A673 (cell line): ENCODE results near the gene FXYD7. TPM values are rescaled to one million over a fixed set of nuclear protein-coding genes. Genes with fewer than 3 reads are reported as not detected.

Experiments used
- BruUV-seq: library from RNA; stranded (reverse); fragments of 400-500 nt; replicated peaks from 2 replicates; lab custom pipeline; 2021; lab: Mats Ljungman, UMichigan
- CTCF ChIA-PET: fragments of 300-600 bp; sonication (Branson Sonifier 250); formaldehyde crosslinking; loops from one replicate; lab custom pipeline; 2022; ENCODE audit warnings: antibody characterized with exemption; lab: Charles Lee
- POLR2A ChIA-PET: fragments of 300-600 bp; sonication (Branson Sonifier 250); formaldehyde crosslinking; loops from one replicate; lab custom pipeline; 2022; ENCODE audit warnings: antibody characterized with exemption; ENCODE audit not compliant: low non-redundant PET; lab: Charles Lee
- DNase-seq: peaks from one replicate; pipeline ENCODE4 v3.0.0-alpha.2; 2015; ENCODE audit warnings: low spot score
- H3K27ac ChIP-seq: fragments of 200-600 bp; sonication (generic); 2 replicates; pipeline ENCODE4 v1.5.1; 2016; ENCODE audit warnings: mixed run types, low read depth, mild to moderate bottlenecking, mixed read lengths, antibody characterized with exemption, low read length; ENCODE audit not compliant: poor library complexity, severe bottlenecking
- H3K27me3 ChIP-seq: fragments of 200-600 bp; sonication (generic); replicated peaks from 2 replicates; pipeline ENCODE4 v1.6.1; 2017; ENCODE audit warnings: mixed run types, low read depth, mild to moderate bottlenecking, mixed read lengths, antibody characterized with exemption, low read length; ENCODE audit not compliant: insufficient read depth, poor library complexity
- H3K36me3 ChIP-seq: fragments of 200-600 bp; sonication (generic); 2 replicates; pipeline ENCODE4 v1.6.1; 2016; ENCODE audit warnings: mixed run types, mild to moderate bottlenecking, mixed read lengths, antibody characterized with exemption, low read length; ENCODE audit not compliant: insufficient read depth, poor library complexity, severe bottlenecking
- H3K4me1 ChIP-seq: fragments of 200-600 bp; sonication (generic); 2 replicates; pipeline ENCODE4 v1.6.1; 2017; ENCODE audit warnings: mixed run types, mild to moderate bottlenecking, mixed read lengths, antibody characterized with exemption, low read length; ENCODE audit not compliant: insufficient read depth, poor library complexity, severe bottlenecking
- H3K4me3 ChIP-seq: fragments of 200-600 bp; sonication (generic); 2 replicates; pipeline ENCODE4 v1.5.1; 2016; ENCODE audit warnings: low read depth, mixed run types, mild to moderate bottlenecking, mixed read lengths, low read length; ENCODE audit not compliant: poor library complexity, severe bottlenecking
- H3K9me3 ChIP-seq: fragments of 200-600 bp; sonication (generic); 2 replicates; pipeline ENCODE4 v1.6.1; 2016; ENCODE audit warnings: mixed run types, low read depth, mild to moderate bottlenecking, mixed read lengths, antibody characterized with exemption, low read length; ENCODE audit not compliant: poor library complexity, severe bottlenecking
- CTCF ChIP-seq: fragments of 300-800, 200-600 bp; sonication (generic); conservative IDR thresholded peaks from 2 replicates; pipeline ENCODE4 v1.5.1; 2017; ENCODE audit warnings: low read depth, mild to moderate bottlenecking, antibody characterized with exemption, low read length, moderate library complexity, mixed read lengths
- EZH2 ChIP-seq: fragments of 200-600 bp; sonication (generic); IDR thresholded peaks from 2 replicates; pipeline ENCODE4 v1.6.1; 2017; ENCODE audit warnings: borderline replicate concordance, low read depth, mild to moderate bottlenecking, mixed read lengths, antibody characterized with exemption, low read length; ENCODE audit not compliant: poor library complexity, severe bottlenecking
- intact Hi-C: fragments of 100-400 bp; cut with micrococcal nuclease; formaldehyde crosslinking; loops from one replicate; pipeline ENCODE4 v1.10.0; 2022; ENCODE audit not compliant: unreplicated experiment
- total RNA-seq: library from RNA; stranded (reverse); gene quantifications from 2 replicates; pipeline ENCODE4 v1.2.3, GENCODE V29; 2021

FXYD7 gene
- total RNA-seq, 1 experiment from 2014 or later = 0.56 TPM

GRCh38 chr19:35118268-35119020, 24.6 kb upstream of the FXYD7 start:
- H3K27ac ChIP-seq = no peak overlapping the region
- CTCF ChIA-PET = interaction anchor here (0.6 kb wide), 1 partner anchor 40 kb away, joined by 4 read pairs; no protein-coding TSS in a partner anchor
- H3K36me3 ChIP-seq = no peaks in the 10 kb centered on the region
- H3K4me1 ChIP-seq = no peaks in the 10 kb centered on the region
- BruUV-seq = no TSS peak
- no peaks in the 10 kb centered on the region for H3K9me3 ChIP-seq
- no peak for DNase-seq
- intact Hi-C loops = no loop called here
- TF ChIP-seq CTCF (no peak), EZH2 (no peak)
- H3K4me3 ChIP-seq = no peak overlapping the region
- POLR2A ChIA-PET = no interaction called here
- no peaks in the 10 kb centered on the region for H3K27me3 ChIP-seq

- CTCF ChIA-PET = no interaction called here
- POLR2A ChIA-PET = no interaction called here
Observed at GRCh38 chr19:35119091-35119490, 24.0 kb upstream of the FXYD7 start.

GRCh38 chr19:35119578-35120155, 23.4 kb upstream of the FXYD7 start:
- no peak overlapping the region for H3K27ac ChIP-seq
- BruUV-seq = no TSS peak
- no peaks in the 10 kb centered on the region for H3K36me3 ChIP-seq
- ChIA-PET CTCF (no interaction called here), POLR2A (no interaction called here)
- no peaks in the 10 kb centered on the region for H3K9me3 ChIP-seq
- TF ChIP-seq EZH2 (no peak), CTCF (no peak)
- H3K4me3 ChIP-seq = no peak overlapping the region
- intact Hi-C loops = no loop called here
- no peaks in the 10 kb centered on the region for H3K27me3 ChIP-seq
- peaks cover 8% of the 10 kb centered on the region for H3K4me1 ChIP-seq
- DNase-seq = no peak

More at GRCh38 chr19:35119091-35119490, 24.0 kb upstream of the FXYD7 start:
- intact Hi-C loops = no loop called here
- TF ChIP-seq EZH2 (no peak), CTCF (no peak)
- DNase-seq = no peak
- Histone ChIP-seq H3K4me3 (no peak overlapping the region), H3K27ac (no peak overlapping the region), H3K4me1 (peaks cover 2% of the 10 kb centered on the region), H3K9me3 (no peaks in the 10 kb centered on the region), H3K27me3 (no peaks in the 10 kb centered on the region), H3K36me3 (no peaks in the 10 kb centered on the region)
- BruUV-seq = no TSS peak
